ENCODE data around the gene FBXL14. TPM values are rescaled to one million over a fixed set of nuclear protein-coding genes. Genes with fewer than 3 reads are reported as not detected.

The FBXL14 gene
- total RNA-seq, 1 donor from 2014 or later: 37.7 TPM

DNA sequence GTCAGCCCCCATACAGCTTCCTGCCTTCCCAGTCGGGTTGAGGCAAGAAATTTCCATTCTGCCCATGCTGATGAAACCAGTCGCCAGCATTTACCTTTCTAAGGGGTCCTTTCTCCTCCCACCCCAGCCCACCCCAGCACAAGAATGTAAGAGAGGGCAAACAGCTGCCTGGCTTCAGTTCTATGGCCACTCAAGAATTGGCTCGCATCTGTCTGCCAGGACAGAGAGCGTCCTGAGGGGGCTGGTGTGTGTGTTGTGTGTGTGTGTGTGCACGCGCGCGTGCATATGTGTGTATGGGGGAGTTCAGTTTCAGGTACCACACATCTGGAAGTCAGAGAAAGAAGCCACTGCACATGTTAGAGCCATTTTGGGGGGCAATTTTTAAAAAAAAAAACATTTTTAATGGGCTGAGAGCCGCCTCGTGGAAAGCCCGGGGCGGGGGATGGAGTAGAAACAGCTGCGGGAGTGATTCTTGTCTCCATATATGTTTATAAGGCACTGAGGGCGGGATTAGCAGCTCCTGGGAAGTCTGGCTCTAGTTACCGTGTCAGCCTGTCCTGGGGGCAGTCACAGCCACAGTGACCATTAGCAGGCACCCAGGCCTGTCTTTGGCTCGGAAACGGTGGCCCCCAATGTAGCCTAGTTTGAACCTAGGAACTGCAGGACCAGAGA lies 34.4 kb upstream of the FBXL14 start, which contains the start of gene WNT5B:
Gene WNT5B, plus strand, starts transcription at position 566 of the 672 bp plus-strand sequence. CDS start 2,124 bp downstream, outside the sequence.
- peak within 1 kb of the TSS; percentile 72 for H3K4me3 Mint-ChIP-seq (ENCODE audit: low read depth)
- no peak within 1 kb of the TSS for H3K27ac Mint-ChIP-seq
- no peaks in the 10 kb centered on the region for H3K36me3 Mint-ChIP-seq (ENCODE audit: insufficient read depth)
- peaks cover 80% of the 10 kb centered on the region for H3K27me3 Mint-ChIP-seq
- H3K9me3 Mint-ChIP-seq (ENCODE audit: low read depth): no peaks in the 10 kb centered on the region
- DNase-seq (ENCODE audit: low spot score, unreplicated experiment): no peak
- TF ChIP-seq CTCF (IDR thresholded peaks at IDR 0.05; ENCODE audit: unreplicated experiment): no peak
- peaks cover 26% of the 10 kb centered on the region for H3K4me1 Mint-ChIP-seq (ENCODE audit: low read depth)

DNA sequence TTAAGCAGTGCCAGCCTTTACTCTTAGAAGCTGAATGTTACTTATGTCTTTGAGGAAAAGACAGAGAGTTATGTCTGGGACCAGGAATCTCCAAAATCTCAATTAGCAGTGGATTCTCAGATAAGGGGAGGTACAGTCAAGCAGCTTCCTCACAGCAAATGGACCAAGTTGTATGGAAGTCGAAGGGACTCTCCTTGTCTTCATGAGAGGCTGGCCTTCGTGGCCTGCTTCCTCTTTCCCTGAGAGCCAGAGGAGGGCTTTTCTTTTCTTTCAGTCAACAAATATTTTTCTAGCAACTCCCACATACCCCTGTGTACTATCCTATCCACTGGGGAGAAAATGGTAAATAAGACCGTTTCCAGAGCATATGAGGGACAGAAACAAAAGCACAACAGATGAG lies 28.0 kb upstream of the FBXL14 start:
- no peaks in the 10 kb centered on the region for H3K36me3 Mint-ChIP-seq (ENCODE audit: insufficient read depth)
- H3K4me3 Mint-ChIP-seq (ENCODE audit: low read depth): no peak overlapping the region
- H3K27me3 Mint-ChIP-seq: peaks cover 29% of the 10 kb centered on the region
- no peaks in the 10 kb centered on the region for H3K4me1 Mint-ChIP-seq (ENCODE audit: low read depth)
- no peak for TF ChIP-seq CTCF (IDR thresholded peaks at IDR 0.05; ENCODE audit: unreplicated experiment)
- no peak overlapping the region for H3K27ac Mint-ChIP-seq
- H3K9me3 Mint-ChIP-seq (ENCODE audit: low read depth): no peaks in the 10 kb centered on the region
- DNase-seq (ENCODE audit: low spot score, unreplicated experiment): no peak

GRCh38 chr12:1620092-1620491 lies 25.7 kb upstream of the FBXL14 start:
- TF ChIP-seq CTCF (IDR thresholded peaks at IDR 0.05; ENCODE audit: unreplicated experiment): no peak
- Mint-ChIP-seq H3K27me3 (peaks cover 24% of the 10 kb centered on the region), H3K9me3 (ENCODE audit: low read depth) (no peaks in the 10 kb centered on the region), H3K4me1 (ENCODE audit: low read depth) (no peaks in the 10 kb centered on the region), H3K36me3 (ENCODE audit: insufficient read depth) (no peaks in the 10 kb centered on the region), H3K27ac (no peak overlapping the region), H3K4me3 (ENCODE audit: low read depth) (no peak overlapping the region)
- DNase-seq (ENCODE audit: low spot score, unreplicated experiment): no peak

DNA sequence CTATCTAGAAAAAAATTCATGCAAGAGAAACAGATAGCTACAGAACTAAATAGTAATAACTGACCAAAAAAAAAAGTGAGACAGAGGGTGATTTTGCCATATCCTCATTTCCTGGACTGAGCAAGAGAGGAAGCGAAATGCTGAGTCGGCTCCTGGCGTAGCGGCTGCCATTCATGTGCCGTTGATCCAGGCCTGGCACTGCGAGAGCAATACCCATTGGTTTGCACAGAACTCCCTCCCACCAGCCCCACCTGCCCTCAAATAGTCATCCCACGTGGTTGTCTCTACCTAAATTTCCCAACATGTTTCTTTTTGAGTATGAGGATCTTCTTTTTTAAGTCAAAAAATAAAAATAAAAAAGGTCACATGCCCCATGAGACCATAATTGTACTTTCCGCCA lies 25.2 kb upstream of the FBXL14 start:
- Mint-ChIP-seq H3K9me3 (ENCODE audit: low read depth) (no peaks in the 10 kb centered on the region), H3K27me3 (peaks cover 19% of the 10 kb centered on the region), H3K4me1 (ENCODE audit: low read depth) (no peaks in the 10 kb centered on the region), H3K27ac (no peak overlapping the region), H3K36me3 (ENCODE audit: insufficient read depth) (no peaks in the 10 kb centered on the region), H3K4me3 (ENCODE audit: low read depth) (no peak overlapping the region)
- no peak for DNase-seq (ENCODE audit: low spot score, unreplicated experiment)
- TF ChIP-seq CTCF (IDR thresholded peaks at IDR 0.05; ENCODE audit: unreplicated experiment): no peak

DNA sequence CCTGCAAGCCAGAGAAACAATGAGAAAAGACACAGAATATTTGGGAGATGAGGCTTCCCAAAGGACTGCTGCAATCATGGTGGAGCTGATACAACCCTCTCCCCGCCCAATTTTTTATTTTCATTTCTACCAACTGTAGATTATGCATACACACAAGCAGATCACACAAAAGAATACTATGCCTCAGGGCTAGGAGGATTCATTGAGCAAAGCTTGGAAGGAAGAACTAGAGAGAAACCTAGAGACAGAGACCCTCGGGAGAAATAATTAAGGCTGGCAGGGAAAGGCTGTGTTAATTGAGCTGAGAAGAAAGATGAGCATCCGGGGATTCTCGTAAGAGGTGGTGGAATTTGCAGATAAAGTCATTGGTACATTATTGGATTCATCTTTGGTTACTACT lies 24.8 kb upstream of the FBXL14 start:
- Mint-ChIP-seq H3K27me3 (peaks cover 17% of the 10 kb centered on the region), H3K36me3 (ENCODE audit: insufficient read depth) (no peaks in the 10 kb centered on the region), H3K4me3 (ENCODE audit: low read depth) (no peak overlapping the region), H3K9me3 (ENCODE audit: low read depth) (no peaks in the 10 kb centered on the region), H3K27ac (no peak overlapping the region), H3K4me1 (ENCODE audit: low read depth) (no peaks in the 10 kb centered on the region)
- TF ChIP-seq CTCF (IDR thresholded peaks at IDR 0.05; ENCODE audit: unreplicated experiment): no peak
- no peak for DNase-seq (ENCODE audit: low spot score, unreplicated experiment)
